Measurements from ENCODE around the gene OGT. TPM values are rescaled to one million over a fixed set of nuclear protein-coding genes. Genes with fewer than 3 reads are reported as not detected.

Gene OGT
- total RNA-seq, 1 donor from 2014 or later, result 146 TPM

DNA sequence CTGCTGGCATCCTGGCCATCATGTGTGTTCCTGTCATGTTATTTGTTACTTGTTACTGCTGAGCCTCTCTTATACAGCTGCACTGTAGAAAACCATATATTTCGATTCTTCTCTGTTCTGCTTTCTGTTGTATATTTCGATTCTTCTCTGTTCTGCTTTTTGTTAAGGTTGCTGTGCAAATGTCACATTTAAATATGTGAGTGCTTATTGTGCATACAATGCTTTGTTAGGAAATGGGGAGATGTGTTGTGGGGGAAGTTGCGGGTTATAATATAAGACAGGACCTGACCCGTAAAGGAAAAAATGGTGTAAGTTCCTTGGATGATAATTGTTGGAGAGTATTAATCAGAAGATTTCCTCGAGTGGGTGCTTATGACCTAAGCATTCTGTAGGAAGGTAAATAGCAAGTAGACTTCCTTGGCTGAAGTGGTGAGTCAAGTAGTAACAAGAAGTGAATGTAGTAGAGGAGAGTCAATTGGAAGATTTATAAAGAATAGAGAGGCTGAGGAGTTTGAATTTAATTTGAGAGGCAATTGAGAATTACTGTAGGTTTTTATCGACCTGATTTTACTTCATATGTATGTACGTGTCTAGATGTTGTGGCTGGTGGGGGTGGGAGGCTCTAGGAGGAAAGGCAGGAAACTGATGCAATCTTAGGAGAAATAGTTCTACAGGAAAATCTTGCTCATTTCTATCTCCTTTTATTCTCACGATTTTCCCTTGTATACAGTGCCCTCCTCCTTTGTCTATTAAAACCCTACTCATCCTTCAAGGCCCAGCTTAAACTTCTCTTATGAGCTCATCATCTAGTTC lies 8.5 kb downstream of the OGT start:
- DNase-seq (ENCODE audit: low spot score, unreplicated experiment), result no peak
- Mint-ChIP-seq H3K27me3 (no peaks in the 10 kb centered on the region), H3K9me3 (ENCODE audit: low read depth) (peaks cover 7% of the 10 kb centered on the region), H3K4me3 (ENCODE audit: low read depth) (no peak overlapping the region), H3K36me3 (ENCODE audit: insufficient read depth) (peaks cover 10% of the 10 kb centered on the region), H3K27ac (no peak overlapping the region), H3K4me1 (ENCODE audit: low read depth) (peaks cover 7% of the 10 kb centered on the region)
- TF ChIP-seq, protein P1, sequence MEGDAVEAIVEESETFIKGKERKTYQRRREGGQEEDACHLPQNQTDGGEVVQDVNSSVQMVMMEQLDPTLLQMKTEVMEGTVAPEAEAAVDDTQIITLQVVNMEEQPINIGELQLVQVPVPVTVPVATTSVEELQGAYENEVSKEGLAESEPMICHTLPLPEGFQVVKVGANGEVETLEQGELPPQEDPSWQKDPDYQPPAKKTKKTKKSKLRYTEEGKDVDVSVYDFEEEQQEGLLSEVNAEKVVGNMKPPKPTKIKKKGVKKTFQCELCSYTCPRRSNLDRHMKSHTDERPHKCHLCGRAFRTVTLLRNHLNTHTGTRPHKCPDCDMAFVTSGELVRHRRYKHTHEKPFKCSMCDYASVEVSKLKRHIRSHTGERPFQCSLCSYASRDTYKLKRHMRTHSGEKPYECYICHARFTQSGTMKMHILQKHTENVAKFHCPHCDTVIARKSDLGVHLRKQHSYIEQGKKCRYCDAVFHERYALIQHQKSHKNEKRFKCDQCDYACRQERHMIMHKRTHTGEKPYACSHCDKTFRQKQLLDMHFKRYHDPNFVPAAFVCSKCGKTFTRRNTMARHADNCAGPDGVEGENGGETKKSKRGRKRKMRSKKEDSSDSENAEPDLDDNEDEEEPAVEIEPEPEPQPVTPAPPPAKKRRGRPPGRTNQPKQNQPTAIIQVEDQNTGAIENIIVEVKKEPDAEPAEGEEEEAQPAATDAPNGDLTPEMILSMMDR (IDR thresholded peaks at IDR 0.05; ENCODE audit: unreplicated experiment), result no peak

DNA sequence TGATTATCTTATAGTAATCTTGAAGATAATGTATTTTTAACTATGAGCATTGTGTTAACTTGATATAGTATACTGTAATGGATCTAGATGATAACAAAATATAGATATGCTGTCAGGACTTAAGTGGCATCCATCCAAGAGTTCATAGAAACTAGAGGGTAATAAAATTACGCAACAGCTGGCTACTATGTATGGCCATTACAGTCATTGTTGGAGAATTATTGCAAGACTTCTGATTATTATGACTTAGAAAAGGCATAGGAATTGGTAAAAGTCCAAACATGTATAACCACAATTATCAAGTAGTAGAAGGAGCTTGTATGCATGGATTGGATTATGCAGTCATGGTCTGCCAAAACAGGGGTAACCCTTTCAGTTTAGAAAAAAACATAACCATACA lies 9.5 kb downstream of the OGT start:
- H3K27me3 Mint-ChIP-seq, result no peaks in the 10 kb centered on the region
- H3K9me3 Mint-ChIP-seq (ENCODE audit: low read depth), result peaks cover 4% of the 10 kb centered on the region
- no peak overlapping the region for H3K27ac Mint-ChIP-seq
- TF ChIP-seq, protein P1 (IDR thresholded peaks at IDR 0.05; ENCODE audit: unreplicated experiment), result no peak
- peaks cover 3% of the 10 kb centered on the region for H3K4me1 Mint-ChIP-seq (ENCODE audit: low read depth)
- no peak for DNase-seq (ENCODE audit: low spot score, unreplicated experiment)
- no peak overlapping the region for H3K4me3 Mint-ChIP-seq (ENCODE audit: low read depth)
- H3K36me3 Mint-ChIP-seq (ENCODE audit: insufficient read depth), result peaks cover 12% of the 10 kb centered on the region

DNA sequence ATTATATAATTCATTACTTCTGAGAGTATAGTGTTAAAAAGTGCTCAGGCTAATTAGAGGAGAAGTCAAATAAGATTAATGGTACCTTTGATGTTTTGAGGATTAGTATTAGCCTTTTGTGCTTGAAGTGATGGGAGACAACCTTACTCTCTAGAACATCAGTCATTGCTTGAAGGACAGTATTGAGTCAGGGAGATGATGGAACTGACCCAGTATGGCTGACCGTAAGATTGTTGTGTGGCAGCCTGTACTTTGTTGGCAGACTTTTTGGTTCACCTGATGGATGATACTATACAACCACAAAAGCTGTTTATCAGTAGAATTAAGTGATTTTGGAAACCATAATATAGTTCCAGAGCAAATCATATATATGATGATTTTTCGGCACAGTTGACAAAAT lies 9.9 kb downstream of the OGT start:
- TF ChIP-seq, protein P1 (IDR thresholded peaks at IDR 0.05; ENCODE audit: unreplicated experiment), result no peak
- Mint-ChIP-seq H3K36me3 (ENCODE audit: insufficient read depth) (peaks cover 11% of the 10 kb centered on the region), H3K27ac (no peak overlapping the region), H3K9me3 (ENCODE audit: low read depth) (peaks cover 4% of the 10 kb centered on the region), H3K4me1 (ENCODE audit: low read depth) (peaks cover 3% of the 10 kb centered on the region), H3K4me3 (ENCODE audit: low read depth) (no peak overlapping the region), H3K27me3 (no peaks in the 10 kb centered on the region)
- DNase-seq (ENCODE audit: low spot score, unreplicated experiment), result no peak

DNA sequence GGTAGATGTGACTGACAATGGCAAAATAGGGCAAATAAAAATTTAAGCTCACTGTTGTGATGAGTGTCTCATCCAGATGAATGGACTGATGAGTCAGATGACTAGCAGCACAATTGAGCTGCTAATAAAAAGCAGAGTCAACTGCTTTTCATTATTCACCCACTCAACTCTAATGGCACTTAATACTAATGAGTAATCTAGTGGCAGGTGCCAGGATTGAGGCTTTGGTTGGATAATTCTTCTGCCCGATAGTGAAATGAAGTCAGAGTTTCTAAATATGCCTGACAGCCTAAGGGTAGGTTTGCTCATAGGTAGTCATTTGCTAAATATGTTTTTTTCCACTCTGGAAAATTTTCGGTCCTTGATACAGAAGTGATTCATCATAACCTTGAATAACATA lies 10.4 kb downstream of the OGT start:
- DNase-seq (ENCODE audit: low spot score, unreplicated experiment), result no peak
- no peaks in the 10 kb centered on the region for H3K27me3 Mint-ChIP-seq
- H3K36me3 Mint-ChIP-seq (ENCODE audit: insufficient read depth), result peaks cover 12% of the 10 kb centered on the region
- peaks cover 3% of the 10 kb centered on the region for H3K4me1 Mint-ChIP-seq (ENCODE audit: low read depth)
- H3K4me3 Mint-ChIP-seq (ENCODE audit: low read depth), result no peak overlapping the region
- TF ChIP-seq, protein P1 (IDR thresholded peaks at IDR 0.05; ENCODE audit: unreplicated experiment), result no peak
- H3K27ac Mint-ChIP-seq, result no peak overlapping the region
- peaks cover 4% of the 10 kb centered on the region for H3K9me3 Mint-ChIP-seq (ENCODE audit: low read depth)

DNA sequence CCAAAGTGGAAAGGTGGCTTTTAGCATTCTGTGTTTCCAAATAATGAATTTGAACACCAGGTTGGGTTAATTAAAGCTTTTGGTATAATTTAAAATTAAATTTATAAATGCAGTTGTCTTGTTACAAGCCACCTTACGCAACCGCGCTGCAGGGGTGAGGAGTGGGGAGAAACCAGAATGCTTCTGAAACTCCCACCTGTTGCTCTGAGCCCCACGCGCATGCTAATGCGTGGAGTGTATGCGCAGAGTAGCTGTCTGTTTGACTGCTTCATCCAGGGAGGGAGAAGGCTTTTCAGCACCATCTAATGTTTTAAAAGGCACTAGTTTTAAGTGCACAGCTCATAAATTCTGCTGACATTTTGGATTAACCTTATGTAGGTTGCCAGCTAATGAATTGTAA lies 12.5 kb downstream of the OGT start:
- peaks cover 12% of the 10 kb centered on the region for H3K36me3 Mint-ChIP-seq (ENCODE audit: insufficient read depth)
- TF ChIP-seq, protein P1 (IDR thresholded peaks at IDR 0.05; ENCODE audit: unreplicated experiment), result no peak
- no peak overlapping the region for H3K27ac Mint-ChIP-seq
- no peak overlapping the region for H3K4me3 Mint-ChIP-seq (ENCODE audit: low read depth)
- no peaks in the 10 kb centered on the region for H3K27me3 Mint-ChIP-seq
- peaks cover 4% of the 10 kb centered on the region for H3K9me3 Mint-ChIP-seq (ENCODE audit: low read depth)
- DNase-seq (ENCODE audit: low spot score, unreplicated experiment), result no peak
- H3K4me1 Mint-ChIP-seq (ENCODE audit: low read depth), result no peaks in the 10 kb centered on the region
